ENCODE results near the gene OR5B17.
"Not testable (repeated sequence)": the region's sequence is repeated elsewhere in the genome, so short reads cannot be mapped to it uniquely, and the experiment has no call there.

Gene OR5B17

DNA sequence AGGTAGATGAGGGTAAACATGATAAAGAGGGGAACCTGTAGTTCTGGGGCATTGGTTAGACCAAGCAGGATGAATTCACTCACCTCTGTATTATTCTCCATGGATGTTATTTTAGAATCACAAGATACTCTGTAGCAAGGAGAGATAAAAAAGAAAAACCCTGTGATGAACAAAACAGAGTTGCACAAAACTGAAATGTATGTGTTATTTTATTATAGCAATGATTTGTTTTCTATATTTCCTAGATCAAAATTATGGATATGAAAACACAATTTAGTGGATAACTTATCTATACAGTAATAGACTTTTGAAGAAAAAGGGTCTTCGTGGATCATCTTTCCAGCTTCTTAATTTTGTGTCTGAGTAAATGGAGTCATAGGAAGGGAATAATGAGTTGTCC lies at the start of gene OR5B17:
Gene OR5B17 (minus strand): TSS at position 101 of the 400 bp plus-strand sequence. CDS start 0 bp downstream, at position 101.
- DNase-seq = no peak

DNA sequence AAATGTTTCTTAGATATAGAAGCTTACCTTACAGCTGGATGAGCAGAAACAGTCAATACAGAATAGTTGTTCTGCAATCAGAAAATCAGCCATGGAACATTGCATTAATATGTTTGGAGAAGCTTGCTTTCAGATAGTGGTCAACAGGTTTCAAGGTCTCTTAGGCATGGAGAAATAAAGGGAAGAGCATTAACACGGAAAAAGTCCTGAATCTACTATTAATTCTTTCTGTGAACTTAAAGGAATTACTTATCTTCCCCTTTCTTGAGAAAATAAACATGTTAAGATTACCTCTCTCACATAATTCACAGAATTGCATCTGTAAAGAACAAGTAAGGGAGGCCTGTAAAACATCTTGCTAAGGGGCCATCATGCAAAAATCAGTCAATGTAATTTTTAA lies 47.9 kb upstream of the OR5B17 start, which contains the start of gene OR5B3:
Gene OR5B3 (minus strand): TSS at position 101 of the 400 bp plus-strand sequence. CDS start 3,465 bp downstream, outside the sequence.
- no peak for DNase-seq

DNA sequence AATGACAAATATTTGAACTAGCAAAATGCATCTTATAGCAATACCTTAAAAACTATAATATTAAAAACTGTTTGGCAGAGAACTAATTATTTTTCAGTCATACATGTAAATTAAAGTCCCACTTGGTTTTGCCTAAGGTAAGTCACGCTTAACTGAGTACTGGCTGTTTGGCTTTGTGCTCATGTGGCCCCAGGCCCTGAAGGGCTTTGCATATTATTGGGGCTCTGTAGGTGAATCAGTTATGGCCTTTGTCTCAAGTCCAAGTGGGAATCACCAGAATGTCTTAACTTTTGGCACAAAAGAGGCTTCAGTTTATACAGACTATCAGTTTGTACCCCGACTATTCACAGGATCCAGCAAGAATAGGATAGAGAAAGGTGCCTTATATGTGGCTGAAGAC lies 40.8 kb upstream of the OR5B17 start:
- not testable (repeated sequence) for DNase-seq

DNA sequence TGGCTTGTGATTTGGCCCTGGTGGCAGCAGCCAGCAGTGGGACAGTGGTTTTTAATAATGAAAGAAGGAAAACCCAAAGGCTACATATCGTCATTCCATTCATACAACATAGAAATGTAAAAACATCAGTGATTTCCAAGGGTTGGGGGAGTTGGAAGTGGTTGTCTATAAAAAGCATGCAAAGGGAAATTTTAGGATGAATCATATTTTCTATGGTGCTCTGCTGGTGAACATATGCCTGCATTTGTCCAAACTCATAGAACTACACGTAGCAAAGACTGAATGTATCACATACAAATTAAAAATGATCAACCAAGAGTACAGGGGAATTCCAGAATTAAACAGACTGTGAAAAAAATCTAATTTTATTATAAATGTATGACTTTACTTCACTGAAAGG lies 36.7 kb upstream of the OR5B17 start:
- no peak for DNase-seq

DNA sequence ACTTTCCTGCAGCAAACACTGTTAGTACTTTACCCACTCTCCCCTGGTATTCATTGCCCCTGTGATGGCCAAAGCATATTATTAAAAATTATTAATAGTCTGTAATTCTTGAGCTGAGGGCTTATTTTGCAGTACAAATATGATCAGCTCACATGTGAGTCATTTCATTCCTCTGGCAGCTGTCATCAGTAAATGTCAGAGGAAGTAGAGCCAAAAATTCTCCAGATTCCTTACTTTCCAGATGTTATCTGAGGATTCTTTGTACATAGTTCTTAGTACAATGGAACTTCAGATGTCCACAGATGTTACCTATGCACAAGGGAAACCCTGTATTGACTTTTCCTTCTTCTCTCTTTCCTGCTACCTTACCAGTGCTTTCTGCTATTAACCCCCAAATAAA lies 35.3 kb upstream of the OR5B17 start:
- DNase-seq = no peak

DNA sequence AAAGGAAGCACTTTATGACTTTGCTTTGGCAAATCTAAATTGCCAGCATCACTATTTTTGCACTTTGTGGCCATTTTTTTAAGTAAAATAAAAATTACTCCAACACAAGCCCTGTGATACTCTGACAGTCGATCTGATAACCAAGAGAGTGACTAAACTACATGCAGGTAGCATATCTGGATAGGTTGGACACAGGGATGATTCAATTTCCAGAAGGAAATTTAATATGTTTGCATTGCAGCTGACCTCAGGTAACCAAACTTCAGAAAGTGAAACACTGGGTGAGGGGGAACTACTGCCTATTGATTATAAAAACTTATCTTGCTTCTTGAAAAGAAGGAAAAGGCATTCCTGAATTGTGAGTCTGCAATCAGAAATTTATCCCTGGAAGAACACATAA lies 33.9 kb upstream of the OR5B17 start:
- no peak for DNase-seq

DNA sequence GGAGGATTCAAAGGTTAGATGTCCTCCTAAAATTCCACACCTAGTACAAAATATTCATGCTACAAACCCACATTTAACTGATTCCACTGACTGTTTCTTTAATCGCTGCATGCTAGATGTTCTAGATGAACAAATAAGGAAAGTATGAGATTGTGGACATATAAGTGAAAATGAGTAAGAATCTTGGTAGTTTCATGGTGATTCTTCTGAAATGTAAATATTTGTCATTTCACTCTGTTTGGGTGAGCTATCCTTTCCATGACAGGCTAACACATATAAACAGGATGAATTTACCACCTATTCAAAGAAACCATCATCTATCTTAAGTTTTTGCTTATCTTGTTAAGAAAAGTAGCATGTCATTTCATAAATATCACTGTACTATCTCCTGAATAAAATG lies 33.0 kb upstream of the OR5B17 start:
- no peak for DNase-seq

DNA sequence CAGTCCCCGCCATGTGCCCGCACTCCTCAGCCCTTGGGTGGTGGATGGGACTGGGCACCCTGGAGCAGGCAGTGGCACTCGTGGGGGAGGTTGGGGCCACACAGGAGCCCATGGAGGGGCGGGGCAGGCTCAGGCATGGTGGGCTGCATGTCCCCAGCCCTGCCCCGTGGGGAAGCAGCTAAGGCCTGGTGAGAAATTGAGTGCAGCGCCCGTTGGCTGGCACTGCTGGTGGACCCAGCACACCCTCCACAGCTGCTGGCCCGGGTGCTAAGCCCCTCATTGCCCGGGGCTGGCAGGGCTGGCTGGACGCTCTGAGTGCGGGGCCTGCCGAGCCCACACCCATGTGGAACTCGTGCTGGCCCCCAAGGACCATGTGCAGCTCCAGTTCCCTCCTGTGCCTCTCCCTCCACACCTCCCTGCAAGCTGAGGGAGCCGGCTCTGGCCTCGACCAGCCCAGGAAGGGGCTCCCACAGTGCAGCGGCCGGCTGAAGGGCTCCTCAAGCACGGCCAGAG lies 31.7 kb upstream of the OR5B17 start:
- no peak for DNase-seq

DNA sequence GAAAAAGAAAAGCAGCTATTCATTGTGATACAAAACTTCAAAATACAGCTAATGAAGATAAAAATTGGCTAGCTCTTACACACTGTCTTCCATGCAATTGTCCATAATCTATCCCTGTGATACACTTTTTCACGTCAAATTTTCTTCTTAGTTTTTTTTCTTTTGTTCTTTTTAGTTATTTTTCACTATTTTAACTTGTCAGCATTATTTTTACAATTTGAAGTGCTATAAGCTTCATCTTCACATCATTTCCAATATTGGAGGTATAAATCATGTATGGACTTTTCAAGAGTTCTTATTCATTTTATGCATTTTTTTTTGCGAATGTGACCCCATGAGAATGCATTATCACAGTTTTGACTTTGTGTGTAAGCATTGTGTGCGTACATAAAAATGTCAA lies 4.1 kb downstream of the OR5B17 start:
- no peak for DNase-seq

DNA sequence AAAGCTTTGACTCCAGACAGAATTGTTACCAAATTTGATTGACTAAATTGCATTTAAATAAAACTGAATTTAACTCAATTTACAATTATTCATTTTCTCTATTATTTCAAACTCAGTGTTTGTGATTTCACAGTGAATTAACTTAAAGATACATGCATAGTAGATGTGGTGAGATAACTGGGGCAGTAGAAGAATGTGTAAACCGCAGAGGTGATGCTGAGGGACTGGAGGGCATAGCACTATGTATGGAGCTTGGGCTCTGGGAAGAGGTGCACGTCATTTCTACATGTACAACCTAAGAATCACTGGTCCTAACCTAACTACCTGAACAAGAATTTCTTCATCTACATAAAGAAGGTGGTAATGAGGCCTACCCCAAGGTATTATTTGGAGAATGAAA lies 13.7 kb downstream of the OR5B17 start:
- no peak for DNase-seq

DNA sequence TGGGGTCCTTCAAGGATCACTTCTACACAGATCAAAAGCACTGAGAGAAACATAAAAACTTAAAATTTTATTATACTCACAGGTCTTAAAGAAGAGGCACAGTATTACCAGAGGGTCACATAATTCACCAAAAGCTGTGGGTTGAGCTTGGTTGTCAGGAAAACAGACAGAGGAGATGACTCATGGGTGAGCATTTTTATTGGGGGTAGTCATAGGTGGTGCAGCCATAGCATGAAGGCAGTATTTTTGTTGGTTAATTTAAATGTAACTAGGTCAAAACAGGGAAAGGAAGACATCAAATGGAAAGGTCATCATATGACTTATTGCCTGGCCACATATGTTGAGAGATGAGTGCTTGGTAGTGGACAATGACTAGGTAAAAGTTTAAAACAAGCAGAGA lies 24.2 kb downstream of the OR5B17 start:
- no peak for DNase-seq

DNA sequence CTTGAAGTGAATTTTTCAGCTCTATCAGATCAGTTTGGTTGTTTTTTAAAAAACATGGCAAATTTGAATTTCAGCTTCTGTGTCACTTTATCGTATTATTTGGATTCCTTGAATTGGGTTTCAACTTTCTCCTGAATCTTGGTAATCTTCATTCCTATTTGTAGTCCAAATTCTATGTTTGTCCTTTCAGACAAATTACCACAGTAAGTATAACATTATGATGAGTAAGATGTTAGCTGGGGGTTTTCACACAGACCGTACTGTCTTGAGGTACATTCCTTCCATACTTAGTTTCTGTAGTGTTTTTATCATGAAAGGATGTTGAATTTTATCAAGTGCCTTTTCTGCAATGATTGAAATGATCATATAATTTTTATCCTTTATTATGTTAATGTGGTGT lies 28.0 kb downstream of the OR5B17 start:
- no peak for DNase-seq

DNA sequence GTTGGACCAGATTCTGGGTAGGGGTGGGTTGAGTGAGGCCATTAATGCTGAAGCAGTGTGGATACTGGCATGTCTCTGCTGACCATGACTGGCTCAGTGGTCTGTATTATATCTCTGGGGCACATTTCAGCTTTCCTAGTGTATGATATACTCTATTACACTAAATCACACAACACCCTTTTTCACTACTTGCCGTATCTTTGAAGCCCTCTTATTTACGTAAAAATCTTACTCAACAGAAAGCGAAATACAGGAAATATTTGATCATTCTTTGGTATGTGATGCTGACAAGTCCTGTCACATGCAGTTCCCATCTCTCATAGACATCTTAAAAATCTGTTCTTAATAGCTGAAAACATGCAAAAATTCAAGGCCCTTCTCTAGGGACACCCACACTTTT lies 40.3 kb downstream of the OR5B17 start:
- DNase-seq = no peak

DNA sequence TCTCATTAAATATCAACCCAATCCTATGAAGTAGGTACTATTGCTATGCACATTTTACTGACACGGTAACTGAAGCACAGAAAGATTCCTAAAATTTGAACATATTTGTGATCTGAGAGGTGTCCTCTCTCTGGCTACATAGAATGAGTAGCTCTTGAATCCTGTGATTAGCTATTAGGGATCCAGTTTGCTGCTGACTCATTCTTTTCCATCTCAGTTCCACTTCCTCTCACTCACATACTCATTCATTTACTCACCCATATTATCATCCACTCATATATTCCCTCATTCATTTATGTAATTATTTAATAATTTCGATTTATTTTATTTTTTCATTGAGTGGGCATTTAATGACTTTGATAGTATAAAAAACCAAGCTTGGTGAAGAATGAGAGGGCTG lies 42.7 kb downstream of the OR5B17 start:
- no peak for DNase-seq

All from NK-92 treated with Interleukin-12 subunit alpha and Interleukin-12 subunit beta, amount 100 ng/mL, for 24 hours (cell line).